NB4 (cell line): ENCODE results near the gene SNX18.
A peak's percentile ranks its signal among the peaks of the same experiment; 100 is the strongest.

Experiments used
- DNase-seq: peaks from one replicate; pipeline ENCODE4 v3.0.0; 2010; ENCODE audit warnings: low read depth
- H3K4me3 ChIP-seq: one replicate; pipeline ENCODE4 v1.5.1; 2011; ENCODE audit warnings: mild to moderate bottlenecking, low read depth, low read length, moderate library complexity
- CTCF ChIP-seq: IDR thresholded peaks from one replicate; pipeline ENCODE4 v1.5.1; 2012; ENCODE audit warnings: low read depth, low read length
- MYC ChIP-seq: IDR thresholded peaks from 2 replicates; pipeline ENCODE4 v1.6.1; 2011; ENCODE audit warnings: low read depth, low read length
- POLR2A ChIP-seq: IDR thresholded peaks from 2 replicates; pipeline ENCODE4 v1.6.1; 2011; ENCODE audit warnings: mild to moderate bottlenecking; ENCODE audit not compliant: insufficient read length; ENCODE audit errors: extremely low read depth
- TF ChIP-seq, protein P1 (sequence below): IDR thresholded peaks from 2 replicates; pipeline ENCODE4 v1.6.1; 2011; ENCODE audit warnings: low read depth, low read length

Gene SNX18

GRCh38 chr5:54518146-54518817 lies 723 bp downstream of the SNX18 start:
- H3K4me3 ChIP-seq: peak overlapping the region; percentile 61

GRCh38 chr5:54518818-54519508 lies 1.4 kb downstream of the SNX18 start:
- DNase-seq: no peak
- peak overlapping the region; percentile 71 for H3K4me3 ChIP-seq
- TF ChIP-seq MYC (no peak), POLR2A (no peak), CTCF (no peak)
- TF ChIP-seq, protein P1, sequence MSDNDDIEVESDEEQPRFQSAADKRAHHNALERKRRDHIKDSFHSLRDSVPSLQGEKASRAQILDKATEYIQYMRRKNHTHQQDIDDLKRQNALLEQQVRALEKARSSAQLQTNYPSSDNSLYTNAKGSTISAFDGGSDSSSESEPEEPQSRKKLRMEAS: no peak

More at GRCh38 chr5:54518146-54518817, 723 bp downstream of the SNX18 start:
- peak; percentile 76 for DNase-seq
- TF ChIP-seq, protein P1: no peak
- TF ChIP-seq CTCF: no peak
- TF ChIP-seq POLR2A: no peak

DNA sequence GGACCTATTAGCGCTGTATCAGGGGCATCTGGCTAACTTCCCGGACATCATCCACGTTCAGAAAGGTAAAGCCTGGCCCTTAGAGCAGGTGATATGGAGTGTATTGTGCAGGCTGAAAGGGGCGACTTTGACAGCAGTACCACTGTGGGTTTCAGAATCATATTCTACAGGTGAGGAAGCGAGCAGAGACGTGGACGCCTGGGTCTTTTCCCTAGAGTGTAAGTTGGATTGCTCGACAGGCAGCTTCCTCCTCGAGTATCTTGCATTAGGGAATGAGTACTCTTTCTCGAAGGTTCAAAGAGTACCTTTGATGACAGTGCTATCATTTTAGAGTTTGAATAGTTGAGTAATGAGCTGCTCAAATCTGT lies 1.9 kb downstream of the SNX18 start:
- TF ChIP-seq CTCF (no peak), POLR2A (no peak), MYC (no peak)
- TF ChIP-seq, protein P1: no peak
- DNase-seq: no peak
- peak overlapping the region; percentile 71 for H3K4me3 ChIP-seq

GRCh38 chr5:54520438-54520846 lies 2.9 kb downstream of the SNX18 start:
- DNase-seq: peak; percentile 72
- peak overlapping the region; percentile 71 for H3K4me3 ChIP-seq
- TF ChIP-seq MYC: no peak
- TF ChIP-seq CTCF: no peak
- no peak for TF ChIP-seq POLR2A
- TF ChIP-seq, protein P1: no peak

DNA sequence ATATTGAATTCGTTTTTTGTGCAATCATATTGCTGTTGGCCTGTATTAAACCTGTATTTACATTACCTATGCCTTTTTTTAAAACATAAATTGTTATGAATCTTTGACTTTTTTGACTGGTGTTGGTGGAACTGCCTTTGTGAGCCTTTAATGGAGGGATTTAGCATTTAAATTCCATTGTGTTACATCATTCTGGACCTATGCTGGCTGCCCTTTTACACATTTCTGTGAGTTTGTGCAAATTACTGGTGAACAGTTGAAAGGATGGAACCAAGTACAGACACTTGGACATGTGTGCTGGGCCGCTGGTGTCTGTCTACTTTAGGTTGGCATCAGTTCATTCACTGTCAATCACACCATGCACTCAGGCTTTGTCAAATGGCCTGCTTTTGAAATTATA lies 3.4 kb downstream of the SNX18 start:
- peak overlapping the region; percentile 71 for H3K4me3 ChIP-seq
- no peak for DNase-seq
- TF ChIP-seq CTCF: no peak
- TF ChIP-seq, protein P1: no peak
- TF ChIP-seq POLR2A: no peak
- no peak for TF ChIP-seq MYC
